Measurements from ENCODE around the gene PRDM11.

- TF ChIP-seq ZNF274 (IDR thresholded peaks at IDR 0.05; ENCODE audit: insufficient read depth, insufficient read length) (no peak), CREB1 (IDR thresholded peaks at IDR 0.05; ENCODE audit: low read depth) (no peak), CTCF (IDR thresholded peaks at IDR 0.05 in 2 of 3, conservative IDR thresholded peaks at IDR 0.05 in 1 of 3; ENCODE audit: control insufficient read depth in 2 of 3, extremely low read depth in 1 of 3, insufficient read depth in 1 of 3, low read depth in 3 of 3, low read length in 3 of 3) (no peak), TARDBP (IDR thresholded peaks at IDR 0.05; ENCODE audit: borderline replicate concordance) (no peak), MYC (IDR thresholded peaks at IDR 0.05; ENCODE audit: insufficient read depth, insufficient read length, insufficient replicate concordance, low read length, severe bottlenecking) (no peak), NR2C2 (IDR thresholded peaks at IDR 0.05; ENCODE audit: borderline replicate concordance, control insufficient read depth, insufficient read length, low read depth) (no peak), ATF3 (IDR thresholded peaks at IDR 0.05; ENCODE audit: borderline replicate concordance, extremely low read depth, low read depth, low read length) (no peak), HCFC1 (IDR thresholded peaks at IDR 0.05; ENCODE audit: low read length) (no peak), BMI1 (IDR thresholded peaks at IDR 0.05; ENCODE audit: borderline replicate concordance) (no peak), SIN3A (IDR thresholded peaks at IDR 0.05; ENCODE audit: low read depth, low read length) (no peak), ZNF384 (IDR thresholded peaks at IDR 0.05; ENCODE audit: borderline replicate concordance, low read depth, low read length) (no peak), ZBTB4 (CRISPR knock-in tag; IDR thresholded peaks at IDR 0.05) (no peak), MXI1 (IDR thresholded peaks at IDR 0.05; ENCODE audit: low read depth, low read length) (no peak)
These were observed 12.6 kb downstream of the PRDM11 start for GRCh38 chr11:45158891-45159605.
